NCI-H146 (cell line): Measurements from ENCODE around the gene TEAD1.
A peak's percentile ranks its signal among the peaks of the same experiment; 100 is the strongest.

Experiments used
- DNase-seq: peaks from one replicate; lab custom pipeline; 2025; lab: John Stamatoyannopoulos, UW

The TEAD1 gene

DNA sequence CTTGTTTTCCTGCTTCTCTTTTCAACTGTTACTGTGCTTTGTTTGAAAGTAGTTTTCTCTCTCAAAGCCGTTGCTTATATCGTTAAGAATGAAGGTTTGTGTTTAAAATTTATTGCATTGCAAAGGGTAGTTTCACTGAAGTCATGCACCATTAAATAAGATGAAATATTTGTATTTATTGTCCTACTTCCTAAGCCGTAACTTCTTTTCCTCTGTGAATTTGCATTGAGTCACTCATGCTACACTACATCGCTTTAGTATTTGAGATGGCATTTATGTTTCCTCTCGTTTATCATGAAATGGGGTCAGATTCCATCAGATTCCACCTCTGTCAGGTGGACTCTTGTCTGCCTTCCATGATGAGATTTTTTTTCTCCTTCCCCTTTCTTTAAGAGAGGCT, 269.1 kb downstream of the TEAD1 start:
- DNase-seq: no peak

DNA sequence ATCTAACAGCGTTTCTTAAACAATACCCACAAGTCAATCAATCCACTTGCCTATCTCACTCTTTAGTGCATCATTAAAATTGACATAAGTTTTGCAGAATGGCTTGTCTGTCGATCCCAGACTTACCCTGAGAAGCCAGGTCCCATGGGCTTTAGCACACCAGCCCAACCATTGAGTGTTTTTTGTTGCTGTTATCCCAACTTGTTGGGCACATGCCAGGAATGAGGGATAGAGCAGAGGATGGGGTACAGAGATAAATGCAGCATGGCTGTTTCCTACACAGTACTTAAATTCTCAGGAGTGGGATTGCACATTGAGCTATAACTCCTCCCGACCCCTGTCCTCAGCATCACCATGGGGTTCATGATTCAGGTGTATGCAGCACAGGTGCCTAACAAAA, 270.7 kb downstream of the TEAD1 start:
- DNase-seq: no peak

DNA sequence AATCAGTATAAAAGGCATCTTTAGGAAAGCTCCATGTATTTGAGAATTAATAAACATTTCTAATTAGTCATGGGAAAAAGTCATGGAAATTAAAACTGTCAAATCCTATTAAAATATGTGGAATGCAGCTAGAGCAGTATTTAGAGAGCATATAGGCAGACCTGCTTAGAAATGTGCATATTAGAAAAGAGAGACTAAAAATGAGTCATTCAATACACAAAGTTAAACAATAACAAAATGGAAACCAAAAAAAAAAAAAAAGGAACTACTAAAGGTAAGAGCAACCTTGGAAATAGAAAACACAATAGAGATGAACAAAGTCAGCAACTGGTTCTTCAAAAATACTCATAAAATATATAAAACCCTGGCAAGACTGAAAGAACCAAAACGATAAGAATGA, 275.2 kb downstream of the TEAD1 start:
- DNase-seq: no peak

DNA sequence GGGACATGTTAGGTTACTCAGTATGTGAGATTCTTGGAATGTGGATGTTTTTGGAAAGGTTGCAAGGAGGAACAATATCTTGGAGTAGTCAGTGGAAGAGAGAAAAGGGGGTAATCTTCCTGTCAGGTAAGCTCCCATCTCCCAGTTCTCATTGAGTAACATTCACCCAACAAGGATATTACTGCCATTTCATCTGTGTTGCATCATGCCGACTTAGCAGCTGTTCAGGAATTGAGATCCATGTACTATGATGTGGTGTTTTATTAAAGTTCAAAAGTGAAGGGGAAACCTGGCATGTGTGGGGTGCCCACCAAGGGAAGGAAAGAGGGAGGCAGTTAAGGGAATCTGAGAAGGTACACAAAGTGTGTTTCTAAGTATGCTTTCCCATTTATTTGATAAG, 276.4 kb downstream of the TEAD1 start:
- DNase-seq: no peak

DNA sequence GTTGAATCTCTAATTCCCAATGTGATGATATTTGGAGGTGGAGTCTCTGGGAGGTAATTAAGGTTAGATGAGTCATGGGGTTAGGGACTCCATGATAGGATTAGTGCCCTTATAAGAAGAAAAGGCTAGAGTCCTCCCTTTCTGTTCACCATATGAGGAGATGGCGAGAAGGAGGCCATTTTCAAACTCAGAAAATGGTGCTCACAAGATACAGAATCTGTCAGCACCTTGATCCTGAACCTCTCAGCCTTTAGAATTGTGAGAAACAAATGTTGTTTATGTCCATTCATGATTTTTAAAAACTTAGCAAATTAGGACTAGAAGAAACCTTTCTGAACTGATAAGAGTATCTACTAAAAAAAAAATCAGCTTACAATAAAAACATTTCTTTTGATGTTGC, 277.2 kb downstream of the TEAD1 start:
- DNase-seq: no peak

DNA sequence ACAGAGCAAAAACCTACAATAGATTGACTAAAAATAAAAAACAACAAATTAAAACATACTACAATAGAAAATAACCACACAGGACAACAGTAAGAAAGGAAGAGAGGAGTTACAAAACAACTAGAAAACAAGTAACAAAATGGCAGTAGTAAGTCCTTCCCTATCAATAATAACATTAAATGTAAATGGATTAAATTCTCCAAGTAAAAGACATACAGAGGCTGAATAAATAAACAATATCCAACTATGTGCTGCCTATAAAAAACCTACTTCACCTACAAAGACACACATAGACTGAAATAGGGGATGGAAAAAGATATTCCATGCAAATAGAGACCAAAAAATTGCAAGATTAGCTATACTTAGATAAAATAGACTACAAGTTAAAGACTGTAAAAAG, 277.9 kb downstream of the TEAD1 start:
- DNase-seq: no peak

DNA sequence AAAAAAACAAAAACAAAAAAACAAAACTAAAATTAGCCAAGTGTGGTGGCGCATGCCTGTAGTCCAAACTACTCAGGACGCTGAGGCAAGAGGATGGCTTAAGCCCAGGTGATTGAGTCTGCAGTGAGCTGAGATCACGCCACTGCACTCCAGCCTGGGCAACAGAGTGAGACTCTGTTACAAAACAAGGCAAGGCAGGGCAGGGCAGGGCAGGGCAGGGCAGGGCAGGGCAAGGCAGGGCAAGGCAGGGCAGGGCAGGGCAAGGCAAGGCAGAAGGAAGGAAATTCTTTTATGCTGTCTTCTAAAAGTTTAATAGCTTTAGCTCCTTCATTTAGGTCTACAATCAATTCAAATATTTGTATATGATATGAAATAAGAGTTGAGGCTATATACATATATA, 284.8 kb downstream of the TEAD1 start:
- no peak for DNase-seq

DNA sequence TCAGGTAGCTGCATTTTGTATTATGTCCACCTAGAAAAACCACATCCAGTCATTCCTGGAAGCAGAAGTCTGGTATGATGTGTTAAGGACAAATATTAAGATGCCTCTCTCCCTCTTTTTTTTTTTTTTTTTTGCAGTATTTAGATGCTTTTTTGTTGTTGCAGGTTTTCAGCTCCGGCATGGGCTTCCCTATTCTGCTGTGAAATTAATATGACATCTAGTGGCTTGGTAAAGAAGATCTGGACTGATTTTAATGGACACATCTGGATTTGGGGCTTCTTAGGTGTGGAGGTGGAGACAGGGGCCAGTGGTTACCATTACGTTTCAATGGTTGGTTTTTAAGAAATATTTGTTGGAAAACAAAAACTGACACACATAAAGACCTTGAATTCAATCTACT, 287.4 kb downstream of the TEAD1 start:
- DNase-seq: peak; percentile 34

DNA sequence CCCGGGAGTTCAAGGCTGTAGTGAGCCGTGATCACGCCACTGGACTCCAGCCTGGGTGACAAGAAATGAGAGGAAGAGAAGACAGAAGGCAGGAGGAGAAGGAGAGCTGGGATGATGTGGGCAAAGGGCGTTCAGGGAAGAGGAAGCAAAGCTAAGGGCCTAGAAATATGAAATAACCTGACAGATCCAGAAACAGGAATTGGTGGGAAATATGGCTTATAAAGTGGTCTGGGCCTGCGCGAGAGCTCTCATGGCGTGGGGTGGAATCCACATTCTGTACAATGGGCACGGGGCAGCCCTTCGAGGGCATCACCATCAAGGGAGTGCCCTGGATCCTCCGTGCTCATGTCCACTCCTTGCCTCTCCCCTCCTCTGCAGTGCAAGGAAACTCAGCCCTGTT, 288.1 kb downstream of the TEAD1 start:
- no peak for DNase-seq

DNA sequence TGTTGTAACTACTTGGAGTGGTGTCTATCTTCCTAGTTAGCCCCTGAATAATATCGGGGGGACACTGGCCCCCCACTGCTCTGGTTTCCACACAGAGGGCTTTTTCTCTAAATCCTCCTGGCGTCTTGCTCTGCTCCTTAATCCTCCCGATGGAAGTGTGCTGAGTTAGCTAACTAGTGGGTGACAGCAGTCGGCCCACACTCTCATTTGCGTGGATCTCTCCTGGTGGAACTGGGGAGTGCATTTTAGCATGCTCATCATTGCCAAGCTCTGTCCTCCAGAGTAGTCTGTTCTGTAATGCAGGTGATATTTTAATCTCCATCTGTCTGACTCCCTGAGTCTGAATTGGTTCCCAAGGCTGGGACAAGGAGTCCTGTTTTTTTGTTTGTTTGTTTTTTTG, 288.8 kb downstream of the TEAD1 start:
- DNase-seq: no peak

DNA sequence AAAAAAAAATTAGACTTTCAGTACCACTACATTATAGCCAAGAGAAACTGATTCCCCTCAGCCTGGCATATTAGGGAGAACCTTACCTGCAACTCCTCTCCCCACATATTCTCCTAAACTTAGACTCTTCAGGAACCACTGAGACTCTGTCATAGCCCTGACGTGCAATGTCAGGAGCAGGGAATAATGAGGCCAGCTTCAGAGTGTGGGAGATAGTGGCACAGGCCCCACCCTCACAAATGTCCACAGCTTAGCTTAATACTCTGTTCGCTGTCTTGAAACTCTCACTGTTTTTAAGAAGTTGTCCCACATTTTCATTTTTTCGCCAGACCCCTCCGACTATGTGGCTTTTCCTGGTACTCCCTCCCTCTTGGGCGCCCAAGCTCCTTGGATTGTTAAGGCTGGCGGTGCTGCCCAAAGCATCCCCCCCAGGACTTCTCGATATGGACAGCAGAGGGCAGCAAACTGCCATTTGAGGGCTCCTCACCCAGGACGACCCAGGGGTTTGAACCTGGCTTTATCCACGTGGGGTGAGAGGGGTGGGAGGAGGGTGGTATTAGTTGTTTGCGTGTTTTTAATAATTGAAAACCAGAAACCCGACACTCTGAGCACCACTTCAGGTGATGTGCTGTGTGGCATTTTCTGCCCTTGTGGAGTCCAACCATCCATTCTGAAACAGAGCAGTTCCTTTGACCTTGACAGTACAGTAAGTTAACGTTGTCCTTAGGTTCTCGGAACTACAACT, 289.7 kb downstream of the TEAD1 start:
- DNase-seq: peak; percentile 49

DNA sequence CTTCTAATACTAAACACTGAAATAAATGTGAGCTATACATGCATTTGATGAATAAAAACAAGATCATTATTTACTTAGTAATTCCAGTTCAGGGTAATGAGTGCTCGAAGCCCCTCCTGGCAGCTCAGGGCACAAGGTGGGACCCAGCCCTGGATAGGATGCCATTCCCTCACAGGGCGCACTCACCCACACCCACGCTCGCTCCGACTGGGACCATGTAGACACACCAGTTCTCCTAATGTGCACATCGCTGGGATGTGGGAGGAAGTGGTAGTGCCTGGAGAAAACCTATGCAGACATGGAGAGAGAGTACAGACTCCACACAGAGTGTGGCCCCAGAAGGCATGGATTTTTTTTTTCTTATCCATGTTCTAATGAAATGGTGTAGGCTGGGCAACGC, 290.4 kb downstream of the TEAD1 start:
- DNase-seq: no peak

DNA sequence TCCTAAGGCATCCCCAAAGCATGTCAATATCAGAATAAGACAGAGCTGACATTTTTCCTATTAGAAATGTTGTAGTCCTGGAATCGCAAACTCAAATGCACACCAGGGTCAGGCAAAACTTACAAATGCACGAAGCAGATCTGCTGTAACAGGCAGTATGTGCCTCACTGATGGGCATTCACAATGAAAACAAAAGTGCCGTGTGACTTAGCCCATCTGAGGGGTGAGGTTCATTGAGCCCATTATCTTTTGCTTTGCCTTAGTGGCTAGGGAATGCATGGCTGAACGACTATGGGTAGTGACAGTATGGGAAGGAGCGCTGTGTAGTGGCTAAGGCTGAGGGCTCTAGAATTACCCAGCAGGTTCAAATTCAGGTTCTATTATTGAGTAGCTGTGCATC, 291.8 kb downstream of the TEAD1 start:
- no peak for DNase-seq

DNA sequence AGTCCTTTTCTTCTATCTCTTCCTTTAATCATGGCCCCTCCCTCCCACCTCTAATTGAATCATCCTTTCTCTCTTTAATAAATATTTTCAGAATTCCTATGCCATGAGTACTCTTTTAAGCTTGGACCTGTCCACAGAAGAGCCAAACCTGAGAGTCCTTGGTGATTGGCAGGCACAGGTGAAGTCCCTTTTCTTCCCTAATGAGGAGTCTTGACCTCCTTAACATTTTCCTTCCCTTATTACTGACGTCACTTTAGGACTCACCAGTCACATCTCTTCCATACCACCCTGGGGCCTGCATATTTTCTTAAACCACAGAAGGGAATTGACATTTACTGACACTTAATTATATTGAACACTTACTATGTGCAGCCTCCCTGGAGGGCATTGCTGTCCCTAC, 293.9 kb downstream of the TEAD1 start:
- no peak for DNase-seq

DNA sequence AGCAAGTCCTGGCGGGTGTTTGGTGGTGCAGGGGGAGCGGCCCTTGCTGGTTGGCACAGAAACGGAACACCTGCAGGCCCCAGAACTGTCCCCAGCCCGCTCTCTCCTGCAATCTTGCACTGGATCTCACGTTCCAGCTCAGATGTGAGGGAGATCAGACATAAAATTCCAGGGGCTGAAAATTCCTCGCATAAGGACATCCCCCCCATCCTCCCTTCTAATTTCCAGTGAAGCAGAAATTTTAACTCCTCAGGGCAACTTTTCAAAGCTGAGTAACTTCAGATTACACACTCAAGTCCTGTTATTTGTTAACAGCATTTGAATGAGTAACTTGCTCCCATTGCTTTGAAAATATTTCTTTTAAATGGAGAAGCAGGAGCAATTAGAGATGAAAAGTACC, 294.6 kb downstream of the TEAD1 start:
- DNase-seq: no peak

DNA sequence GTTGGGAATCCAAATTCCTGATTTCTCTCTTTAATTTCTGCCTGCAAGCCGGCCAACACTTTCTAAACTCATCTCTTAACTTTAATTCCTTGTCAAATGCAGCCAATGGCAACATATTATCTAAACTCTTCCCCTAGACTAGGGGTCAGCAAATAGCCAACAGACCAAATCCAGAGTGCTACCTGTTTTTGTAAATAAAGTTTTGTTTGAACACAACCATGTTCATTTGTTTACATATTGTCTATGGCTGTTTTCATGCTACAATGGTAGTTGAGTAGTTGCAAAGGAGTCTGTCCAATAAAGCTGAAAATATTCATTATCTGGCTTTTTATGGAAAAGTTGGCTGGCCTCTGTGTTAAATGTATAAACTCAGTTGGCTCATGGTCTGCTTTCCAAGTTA, 297.7 kb downstream of the TEAD1 start:
- DNase-seq: no peak

DNA sequence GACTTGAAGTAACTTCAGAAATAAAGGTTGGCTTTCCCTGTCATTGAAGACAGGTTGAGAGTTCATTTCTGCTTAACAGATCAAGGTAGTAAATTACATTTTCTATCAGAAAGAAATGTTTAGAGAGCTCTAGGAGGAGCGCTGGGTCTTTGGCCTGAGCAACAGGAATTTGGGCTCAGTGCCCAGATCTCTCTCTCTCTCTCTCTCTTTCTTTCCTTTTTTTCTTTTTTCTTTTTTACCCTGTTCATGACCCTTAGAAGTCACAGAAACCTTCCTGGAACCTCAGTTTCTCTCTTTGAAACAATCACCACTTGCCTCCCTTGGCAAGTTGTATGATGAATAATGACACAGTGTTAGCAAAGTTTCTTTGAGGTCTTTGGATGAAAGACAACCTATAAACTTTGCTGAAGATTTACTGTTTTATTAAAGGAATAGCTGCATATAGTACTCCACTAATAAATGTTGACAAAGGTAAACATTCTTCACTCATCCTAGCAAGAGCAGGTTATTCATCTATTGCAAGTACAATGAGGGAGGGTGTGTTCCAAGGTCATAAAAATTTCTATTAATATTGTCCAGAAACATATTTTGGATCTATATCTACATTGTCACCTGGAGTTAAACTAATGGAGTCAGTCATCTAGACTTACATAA, 299.4 kb downstream of the TEAD1 start:
- DNase-seq: no peak

DNA sequence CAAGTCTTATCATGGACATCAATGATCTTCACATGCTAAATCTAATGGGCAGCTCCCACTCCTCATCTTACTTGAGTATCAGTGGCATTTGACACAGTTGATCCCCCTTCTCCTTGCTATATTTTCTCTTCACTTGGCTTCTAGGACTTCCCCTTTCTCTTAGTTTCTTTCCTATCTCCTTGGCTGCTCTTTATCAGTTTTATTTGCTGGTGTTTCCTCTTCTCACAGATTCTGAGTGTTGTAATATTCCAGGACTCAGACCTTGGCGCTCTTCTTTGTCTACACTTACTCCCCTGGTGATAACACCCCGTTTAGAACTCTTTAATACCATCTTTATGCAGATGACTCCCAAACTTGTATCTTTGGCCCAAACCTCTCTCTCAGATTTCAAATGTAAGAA, 301.0 kb downstream of the TEAD1 start:
- DNase-seq: no peak

DNA sequence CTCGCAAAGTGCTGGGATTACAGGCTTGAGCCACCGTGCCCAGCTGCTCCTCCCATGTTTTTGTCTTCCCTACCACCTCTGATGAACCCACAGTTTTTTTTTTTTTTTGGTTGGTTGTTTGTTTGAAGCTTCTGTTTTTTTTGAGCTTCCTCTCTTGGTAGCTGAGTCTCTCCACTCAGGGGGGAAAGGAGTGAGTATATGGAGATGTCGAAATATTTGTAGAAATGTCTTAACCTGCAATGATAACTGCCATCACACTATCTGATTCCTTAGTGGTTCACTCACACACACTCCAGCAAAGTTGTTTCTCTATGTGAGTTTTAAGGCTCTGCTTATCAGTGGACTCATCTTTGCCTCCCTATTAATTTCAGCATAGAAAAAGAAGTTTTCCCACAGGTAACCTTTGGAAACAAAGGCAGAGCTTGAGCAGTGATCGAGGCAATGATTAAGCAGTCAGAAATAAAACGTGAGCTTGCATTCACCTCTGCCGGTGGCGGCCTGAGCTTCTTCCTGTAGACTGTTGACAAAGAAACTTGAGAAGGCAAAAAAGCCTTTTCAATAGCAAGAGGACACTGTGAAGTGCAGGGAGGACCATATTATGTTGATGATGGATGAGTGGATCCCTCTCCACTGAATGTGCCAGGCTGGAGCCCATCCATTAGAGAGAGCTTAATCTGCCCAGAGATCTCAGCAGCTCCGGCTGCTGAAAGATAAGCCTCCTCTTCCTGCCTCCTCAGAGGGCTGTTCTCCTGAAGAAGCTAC, 305.9 kb downstream of the TEAD1 start:
- peak; percentile 78 for DNase-seq

DNA sequence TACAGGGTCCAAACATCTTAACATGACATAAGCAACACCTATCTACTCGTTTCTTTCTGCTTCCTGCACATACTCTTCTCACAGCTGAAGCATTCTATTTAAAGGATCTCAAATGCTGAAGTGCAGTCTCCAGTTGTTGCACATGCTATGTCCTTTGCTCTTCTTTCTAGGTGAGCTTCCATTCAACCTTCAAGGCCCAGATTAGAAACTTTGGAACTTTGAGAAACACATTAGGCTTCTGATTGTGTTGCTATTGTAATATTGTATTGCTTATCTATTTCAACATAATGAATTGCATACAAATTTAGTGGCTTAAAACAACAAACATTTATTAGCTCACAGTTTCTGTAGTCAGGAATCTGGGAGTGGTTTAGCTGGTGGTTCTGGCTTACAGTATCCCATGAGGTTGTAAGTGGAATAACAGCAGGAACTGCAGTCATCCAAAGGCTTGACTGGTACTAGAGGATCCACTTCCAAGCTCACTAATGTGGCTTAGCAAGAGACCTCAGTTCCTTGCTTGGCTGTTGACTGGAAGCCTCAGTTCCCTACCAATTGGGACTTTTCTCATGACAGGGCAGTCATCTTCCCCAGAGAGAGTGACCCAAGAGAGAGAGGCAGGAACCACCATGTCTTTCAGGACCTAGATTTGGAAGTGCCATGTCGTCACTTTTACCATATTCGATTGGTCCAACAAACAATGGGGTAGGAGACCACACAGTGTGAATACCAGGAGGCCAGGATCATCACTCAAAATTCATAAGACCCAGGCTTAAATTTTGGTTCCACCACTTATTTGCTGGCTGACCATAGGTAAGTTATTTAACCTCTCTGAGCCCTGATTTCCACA, 307.7 kb downstream of the TEAD1 start:
- no peak for DNase-seq

DNA sequence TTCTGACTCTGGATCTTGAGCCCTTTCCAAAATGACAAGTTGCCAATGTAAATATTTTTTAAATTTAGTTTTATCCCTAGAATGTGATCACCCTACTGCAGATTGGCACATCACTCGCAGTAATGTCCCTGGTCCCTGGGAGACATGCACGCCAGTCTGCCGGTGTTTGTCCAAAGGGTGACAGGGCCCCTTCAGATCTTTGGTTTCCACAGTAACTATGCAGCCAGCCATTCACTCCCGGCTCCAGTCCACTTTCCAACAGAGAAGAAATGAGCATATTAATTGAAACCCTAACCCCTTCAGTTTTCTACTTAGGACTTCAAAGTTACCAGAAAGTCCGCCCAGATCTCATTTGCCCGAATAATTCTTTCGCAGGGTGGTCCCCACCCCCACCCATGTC, 309.1 kb downstream of the TEAD1 start:
- peak; percentile 45 for DNase-seq

DNA sequence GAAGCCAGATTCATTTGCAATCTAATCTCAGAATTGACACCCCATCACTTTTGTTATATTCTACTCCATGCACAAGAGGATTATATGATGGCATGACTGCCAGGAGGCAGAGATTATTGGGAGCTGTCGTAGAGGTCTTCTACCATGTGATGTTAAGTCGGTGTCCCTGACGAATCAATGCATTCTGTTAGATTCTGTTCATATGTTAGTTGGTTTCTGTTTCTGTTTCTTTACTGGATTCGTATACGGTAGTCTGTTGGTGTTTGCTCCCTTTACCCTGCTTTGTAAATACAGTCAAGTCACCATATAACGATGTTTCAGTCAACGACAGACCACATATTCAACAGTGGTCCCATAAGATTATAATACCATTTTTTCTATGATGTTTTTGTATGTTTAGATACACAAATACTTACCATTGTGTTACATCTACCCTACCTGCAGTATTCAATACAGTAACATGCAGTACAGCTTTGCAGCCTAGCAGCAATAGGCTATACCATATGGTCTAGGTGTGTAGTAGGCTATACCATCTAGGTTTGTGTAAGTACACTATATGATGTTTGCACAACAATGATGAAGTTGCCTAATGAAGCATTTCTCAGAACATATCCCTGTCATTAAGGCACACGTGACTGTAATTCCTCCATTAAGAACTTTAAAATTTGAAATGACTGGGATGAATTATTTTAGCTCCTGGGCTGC, 312.1 kb downstream of the TEAD1 start:
- no peak for DNase-seq
